Measurements from ENCODE around the gene ACAP1.

The ACAP1 gene

GRCh38 chr17:7309628-7310027 is 26.7 kb upstream of the ACAP1 start:
- DNase-seq (ENCODE audit: low read depth in 2 of 2, low spot score in 1 of 2): no peak

GRCh38 chr17:7311110-7311705 is 25.1 kb upstream of the ACAP1 start:
- no peak for DNase-seq (ENCODE audit: low read depth in 2 of 2, low spot score in 1 of 2)

GRCh38 chr17:7312432-7313087 is 23.8 kb upstream of the ACAP1 start:
- no peak for DNase-seq (ENCODE audit: low read depth in 2 of 2, low spot score in 1 of 2)

GRCh38 chr17:7313088-7313889 is 23.0 kb upstream of the ACAP1 start:
- DNase-seq (ENCODE audit: low read depth in 2 of 2, low spot score in 1 of 2): no peak

- no peak for DNase-seq (ENCODE audit: low read depth in 2 of 2, low spot score in 1 of 2)
These were observed 22.2 kb upstream of the ACAP1 start for GRCh38 chr17:7313890-7314718.

GRCh38 chr17:7314719-7315569 is 21.4 kb upstream of the ACAP1 start, which contains the start of gene GPS2:
Gene GPS2 (minus strand): TSS chr17:7315360. CDS start chr17:7315052, 308 bp downstream.
- DNase-seq (ENCODE audit: low read depth in 2 of 2, low spot score in 1 of 2): peak; percentile 83 to 90

- DNase-seq (ENCODE audit: low read depth in 2 of 2, low spot score in 1 of 2): no peak
These were observed 20.6 kb upstream of the ACAP1 start for GRCh38 chr17:7315570-7316235.

GRCh38 chr17:7317161-7317803 is 19.0 kb upstream of the ACAP1 start:
- no peak for DNase-seq (ENCODE audit: low read depth in 2 of 2, low spot score in 1 of 2)

GRCh38 chr17:7318121-7318860 is 18.0 kb upstream of the ACAP1 start:
- DNase-seq (ENCODE audit: low read depth in 2 of 2, low spot score in 1 of 2): no peak

GRCh38 chr17:7321466-7321865 is 14.9 kb upstream of the ACAP1 start:
- DNase-seq (ENCODE audit: low read depth in 2 of 2, low spot score in 1 of 2): no peak

- no peak for DNase-seq (ENCODE audit: low read depth in 2 of 2, low spot score in 1 of 2)
These were observed 13.7 kb upstream of the ACAP1 start for GRCh38 chr17:7322520-7323194.

- peak in 1 of 2 donors; percentile 41 for DNase-seq (ENCODE audit: low read depth in 2 of 2, low spot score in 1 of 2)
These were observed 12.4 kb upstream of the ACAP1 start for GRCh38 chr17:7323731-7324437.

GRCh38 chr17:7324438-7324779 is 11.9 kb upstream of the ACAP1 start:
- DNase-seq (ENCODE audit: low read depth in 2 of 2, low spot score in 1 of 2): no peak

GRCh38 chr17:7325031-7325528 is 11.2 kb upstream of the ACAP1 start:
- DNase-seq (ENCODE audit: low read depth in 2 of 2, low spot score in 1 of 2): no peak

- DNase-seq (ENCODE audit: low read depth in 2 of 2, low spot score in 1 of 2): no peak
These were observed 10.1 kb upstream of the ACAP1 start for GRCh38 chr17:7326186-7326585.

GRCh38 chr17:7327056-7327455 is 9.3 kb upstream of the ACAP1 start:
- no peak for DNase-seq (ENCODE audit: low read depth in 2 of 2, low spot score in 1 of 2)

- DNase-seq (ENCODE audit: low read depth in 2 of 2, low spot score in 1 of 2): no peak
These were observed 8.8 kb upstream of the ACAP1 start for GRCh38 chr17:7327501-7327900.

All from stimulated activated CD8-positive, alpha-beta memory T cell treated with anti-CD3 and anti-CD28 coated beads, Interleukin-4, amount 100 ng/mL, for 1 hour (primary cell).